ENCODE data around the gene LYRM4.
A peak's percentile ranks its signal among the peaks of the same experiment; 100 is the strongest.

Gene LYRM4

GRCh38 chr6:5260661-5261544 lies at the start of gene LYRM4, which contains the start of gene FARS2:
Gene LYRM4 (minus strand): TSS chr6:5260950. CDS start chr6:5260733, 217 bp downstream.
Gene FARS2 (plus strand): TSS chr6:5261513.
- DNase-seq = peak; percentile 91

- DNase-seq = no peak
Measured at GRCh38 chr6:5308066-5308465, 47.3 kb upstream of the LYRM4 start.

GRCh38 chr6:5307058-5307457 lies 46.3 kb upstream of the LYRM4 start:
- no peak for DNase-seq

- no peak for DNase-seq
Measured at GRCh38 chr6:5305968-5306626, 45.3 kb upstream of the LYRM4 start.

GRCh38 chr6:5303682-5304081 lies 42.9 kb upstream of the LYRM4 start:
- no peak for DNase-seq

GRCh38 chr6:5302995-5303622 lies 42.4 kb upstream of the LYRM4 start:
- peak; percentile 40 for DNase-seq

- no peak for DNase-seq
Measured at GRCh38 chr6:5302220-5302946, 41.6 kb upstream of the LYRM4 start.

GRCh38 chr6:5300206-5300764 lies 39.5 kb upstream of the LYRM4 start:
- no peak for DNase-seq

- no peak for DNase-seq
Measured at GRCh38 chr6:5295623-5296022, 34.9 kb upstream of the LYRM4 start.

- DNase-seq = no peak
Measured at GRCh38 chr6:5294392-5295211, 33.9 kb upstream of the LYRM4 start.

- DNase-seq = no peak
Measured at GRCh38 chr6:5293692-5294091, 32.9 kb upstream of the LYRM4 start.

GRCh38 chr6:5292154-5292553 lies 31.4 kb upstream of the LYRM4 start:
- DNase-seq = no peak

- DNase-seq = no peak
Measured at GRCh38 chr6:5290500-5290899, 29.8 kb upstream of the LYRM4 start.

- no peak for DNase-seq
Measured at GRCh38 chr6:5290097-5290496, 29.3 kb upstream of the LYRM4 start.

GRCh38 chr6:5287966-5288297 lies 27.2 kb upstream of the LYRM4 start:
- DNase-seq = no peak

- DNase-seq = no peak
Measured at GRCh38 chr6:5287205-5287965, 26.6 kb upstream of the LYRM4 start.

GRCh38 chr6:5286780-5287179 lies 26.0 kb upstream of the LYRM4 start:
- no peak for DNase-seq

GRCh38 chr6:5285526-5285925 lies 24.8 kb upstream of the LYRM4 start:
- no peak for DNase-seq

GRCh38 chr6:5285081-5285480 lies 24.3 kb upstream of the LYRM4 start:
- DNase-seq = no peak

GRCh38 chr6:5282191-5282623 lies 21.5 kb upstream of the LYRM4 start:
- DNase-seq = no peak

- DNase-seq = no peak
Measured at GRCh38 chr6:5280920-5281319, 20.2 kb upstream of the LYRM4 start.

Measured in activated naive CD4-positive, alpha-beta T cell treated with anti-CD3 and anti-CD28 coated beads, Interleukin-2, amount 50 U/mL, for 16 hours (primary cell).